Panc1 (cell line): ENCODE results near the gene MED13L. TPM values are rescaled to one million over a fixed set of nuclear protein-coding genes. Genes with fewer than 3 reads are reported as not detected.
A peak's percentile ranks its signal among the peaks of the same experiment; 100 is the strongest.

Source experiments
- ATAC-seq: fragments of 200-7000 bp; cut with Tn5 transposase; 2 replicates; pipeline ENCODE4 v1.9.1; 2020; ENCODE audit warnings: mild to moderate bottlenecking, moderate library complexity
- BruUV-seq: library from RNA; stranded (reverse); fragments of 400-500 nt; replicated peaks from 2 replicates; lab custom pipeline; 2021; lab: Mats Ljungman, UMichigan
- CTCF ChIA-PET: fragments of 300-600 bp; sonication (Branson Sonifier 250); formaldehyde crosslinking; loops from one replicate; lab custom pipeline; 2022; ENCODE audit warnings: antibody characterized with exemption; lab: Charles Lee
- POLR2A ChIA-PET: fragments of 300-600 bp; sonication (Branson Sonifier 250); formaldehyde crosslinking; loops from one replicate; lab custom pipeline; 2022; ENCODE audit warnings: antibody characterized with exemption; lab: Charles Lee
- DNase-seq: peaks from one replicate; pipeline ENCODE4 v3.0.0-alpha.2; 2010; ENCODE audit warnings: low read depth, low spot score
- H3K27ac ChIP-seq: 2 replicates; pipeline ENCODE4 v1.5.1; 2011; ENCODE audit warnings: mild to moderate bottlenecking, low read length, inconsistent platforms
- H3K27me3 ChIP-seq: fragments of 200-500 bp; sonication (Bioruptor generic); 2 replicates; pipeline ENCODE4 v1.6.0; 2014; ENCODE audit warnings: low read length, inconsistent platforms; ENCODE audit not compliant: control insufficient read depth, insufficient read depth
- H3K36me3 ChIP-seq: fragments of 200-500 bp; sonication (Bioruptor generic); 2 replicates; pipeline ENCODE4 v1.5.1; 2014; ENCODE audit warnings: inconsistent platforms, mild to moderate bottlenecking, low read length, moderate library complexity; ENCODE audit not compliant: control insufficient read depth, insufficient read depth
- H3K4me1 ChIP-seq: 2 replicates; pipeline ENCODE4 v1.5.1; 2011; ENCODE audit warnings: inconsistent platforms, mild to moderate bottlenecking, low read length, moderate library complexity; ENCODE audit not compliant: control insufficient read depth, insufficient read depth
- H3K4me3 ChIP-seq, 2 experiments: 2 replicates each; pipeline ENCODE4 v1.5.1; 2011 to 2012; ENCODE audit warnings: low read depth in 2 of 2, low read length in 2 of 2, mild to moderate bottlenecking in 2 of 2, inconsistent platforms in 1 of 2, moderate library complexity in 1 of 2
- H3K9me3 ChIP-seq: fragments of 200-500 bp; sonication (Bioruptor generic); 2 replicates; pipeline ENCODE4 v1.5.1; 2014; ENCODE audit warnings: low read depth, mild to moderate bottlenecking, inconsistent platforms, low read length, moderate library complexity; ENCODE audit not compliant: control insufficient read depth, insufficient read depth
- POLR2AphosphoS5 ChIP-seq: IDR thresholded peaks from 2 replicates; pipeline ENCODE4 v1.6.1; 2012; ENCODE audit warnings: mild to moderate bottlenecking, low read depth, low read length, moderate library complexity
- REST ChIP-seq, 2 experiments: IDR thresholded peaks; 2 replicates each; pipeline ENCODE4 v1.6.1; 2011 to 2012; ENCODE audit warnings: low read depth in 2 of 2, control low read depth in 1 of 2, low read length in 1 of 2, mild to moderate bottlenecking in 1 of 2, moderate library complexity in 1 of 2; ENCODE audit not compliant: insufficient read depth in 1 of 2
- SIN3A ChIP-seq: IDR thresholded peaks from 2 replicates; pipeline ENCODE4 v1.6.1; 2012; ENCODE audit warnings: low read depth, mild to moderate bottlenecking, low read length, moderate library complexity, borderline replicate concordance; ENCODE audit not compliant: insufficient read depth
- TCF7L2 ChIP-seq: IDR thresholded peaks from 2 replicates; pipeline ENCODE4 v1.6.1; 2011; ENCODE audit warnings: mild to moderate bottlenecking, low read depth, low read length, inconsistent platforms
- in situ Hi-C: cut with HindIII; loops from 2 replicates; pipeline ENCODE4 v1.10.0; 2016; ENCODE audit warnings: low sequenced_read_pairs, low pct_unique_long_range_greater_than_20kb
- intact Hi-C: fragments of 100-400 bp; cut with micrococcal nuclease; formaldehyde crosslinking; loops from one replicate; pipeline ENCODE4 v1.10.0; 2022; ENCODE audit not compliant: unreplicated experiment
- total RNA-seq: library from RNA; stranded (reverse); gene quantifications from one replicate; pipeline ENCODE4 v1.2.1, GENCODE V29; 2021; ENCODE audit not compliant: unreplicated experiment
- TF ChIP-seq, protein P1 (sequence below): fragments of 450-650 bp; IDR thresholded peaks from 2 replicates; pipeline ENCODE4 v1.5.1; 2017; ENCODE audit warnings: mild to moderate bottlenecking

Gene MED13L
- total RNA-seq, 1 experiment from 2014 or later, result 170 TPM

- peaks cover 13% of the 10 kb centered on the region for H3K4me1 ChIP-seq
- BruUV-seq, result no TSS peak
Observed at GRCh38 chr12:116222358-116222757, 55.1 kb downstream of the MED13L start.

GRCh38 chr12:116220756-116221155 is 56.7 kb downstream of the MED13L start:
- ATAC-seq (no peak), DNase-seq (no peak)
- no TSS peak for BruUV-seq
- in situ Hi-C loops (no loop called here), intact Hi-C loops (loop anchor here (10.0 kb wide), 1 partner anchor 156 kb away; no protein-coding TSS in a partner anchor)
- ChIA-PET CTCF (no interaction called here), POLR2A (no interaction called here)
- Histone ChIP-seq H3K27me3 (no peaks in the 10 kb centered on the region), H3K4me3 (no peak overlapping the region), H3K36me3 (no peaks in the 10 kb centered on the region), H3K27ac (no peak overlapping the region), H3K4me1 (peaks cover 16% of the 10 kb centered on the region), H3K9me3 (no peaks in the 10 kb centered on the region)
- no peak for TF ChIP-seq SIN3A
- TF ChIP-seq, protein P1, sequence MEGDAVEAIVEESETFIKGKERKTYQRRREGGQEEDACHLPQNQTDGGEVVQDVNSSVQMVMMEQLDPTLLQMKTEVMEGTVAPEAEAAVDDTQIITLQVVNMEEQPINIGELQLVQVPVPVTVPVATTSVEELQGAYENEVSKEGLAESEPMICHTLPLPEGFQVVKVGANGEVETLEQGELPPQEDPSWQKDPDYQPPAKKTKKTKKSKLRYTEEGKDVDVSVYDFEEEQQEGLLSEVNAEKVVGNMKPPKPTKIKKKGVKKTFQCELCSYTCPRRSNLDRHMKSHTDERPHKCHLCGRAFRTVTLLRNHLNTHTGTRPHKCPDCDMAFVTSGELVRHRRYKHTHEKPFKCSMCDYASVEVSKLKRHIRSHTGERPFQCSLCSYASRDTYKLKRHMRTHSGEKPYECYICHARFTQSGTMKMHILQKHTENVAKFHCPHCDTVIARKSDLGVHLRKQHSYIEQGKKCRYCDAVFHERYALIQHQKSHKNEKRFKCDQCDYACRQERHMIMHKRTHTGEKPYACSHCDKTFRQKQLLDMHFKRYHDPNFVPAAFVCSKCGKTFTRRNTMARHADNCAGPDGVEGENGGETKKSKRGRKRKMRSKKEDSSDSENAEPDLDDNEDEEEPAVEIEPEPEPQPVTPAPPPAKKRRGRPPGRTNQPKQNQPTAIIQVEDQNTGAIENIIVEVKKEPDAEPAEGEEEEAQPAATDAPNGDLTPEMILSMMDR, result peak; percentile 19; the same call in 1 of the 2 replicates

More at GRCh38 chr12:116222358-116222757, 55.1 kb downstream of the MED13L start:
- ChIA-PET POLR2A (no interaction called here), CTCF (no interaction called here)
- TF ChIP-seq, protein P1, result no peak
- TF ChIP-seq POLR2AphosphoS5 (no peak), REST (IDR thresholded peaks at IDR 0.05; ENCODE audit: insufficient read depth in 1 of 2, low read depth in 2 of 2, low read length in 1 of 2) (no peak), TCF7L2 (no peak), SIN3A (no peak)
- Histone ChIP-seq H3K36me3 (no peaks in the 10 kb centered on the region; the same call in 1 of the 2 replicates), H3K27me3 (no peaks in the 10 kb centered on the region), H3K4me3 (no peak overlapping the region), H3K27ac (no peak overlapping the region), H3K9me3 (no peaks in the 10 kb centered on the region)
- in situ Hi-C loops, result no loop called here
- ATAC-seq, result no peak
- peak; percentile 38 for DNase-seq
- intact Hi-C loops, result loop anchor here (10.0 kb wide), 1 partner anchor 158 kb away; no protein-coding TSS in a partner anchor
